ENCODE measurements around the gene SLC25A25. TPM values are rescaled to one million over a fixed set of nuclear protein-coding genes. Genes with fewer than 3 reads are reported as not detected.
"Not testable (repeated sequence)": the region's sequence is repeated elsewhere in the genome, so short reads cannot be mapped to it uniquely, and the experiment has no call there.

The SLC25A25 gene
- total RNA-seq, 1 donor: 30.6 TPM

DNA sequence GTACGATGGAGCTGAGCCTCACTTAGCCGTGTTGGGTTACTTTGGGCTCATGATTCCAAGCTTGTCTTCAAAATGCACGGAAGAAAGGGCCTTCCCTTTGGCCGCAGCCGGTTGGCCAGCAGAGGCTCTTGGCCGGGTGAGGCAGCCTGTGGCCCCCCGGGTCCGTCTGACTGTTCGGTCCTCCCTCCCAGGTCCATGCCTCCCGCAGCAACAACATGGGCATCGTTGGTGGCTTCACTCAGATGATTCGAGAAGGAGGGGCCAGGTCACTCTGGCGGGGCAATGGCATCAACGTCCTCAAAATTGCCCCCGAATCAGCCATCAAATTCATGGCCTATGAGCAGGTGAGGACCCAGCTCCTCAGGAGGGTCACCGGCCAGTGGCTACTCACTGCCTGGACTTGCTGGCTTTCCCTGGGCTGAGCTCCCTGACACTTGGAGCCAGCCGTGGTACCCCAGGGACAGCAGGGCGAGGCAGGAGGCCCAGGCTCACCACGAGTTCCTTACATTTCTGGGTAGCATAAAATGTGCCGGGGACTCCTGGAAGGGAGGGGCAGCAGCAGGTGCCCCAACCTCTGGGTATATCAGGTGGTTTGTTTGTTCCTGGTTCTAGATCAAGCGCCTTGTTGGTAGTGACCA lies 37.6 kb downstream of the SLC25A25 start:
- peaks cover 8% of the 10 kb centered on the region for H3K4me1 ChIP-seq (ENCODE audit: insufficient read depth, low read length)
- no peaks in the 10 kb centered on the region for H3K9me3 ChIP-seq (ENCODE audit: low read depth, low read length)
- H3K27me3 ChIP-seq (ENCODE audit: insufficient read depth, low read length): no peaks in the 10 kb centered on the region
- H3K4me3 ChIP-seq (ENCODE audit: low read length): no peak overlapping the region

DNA sequence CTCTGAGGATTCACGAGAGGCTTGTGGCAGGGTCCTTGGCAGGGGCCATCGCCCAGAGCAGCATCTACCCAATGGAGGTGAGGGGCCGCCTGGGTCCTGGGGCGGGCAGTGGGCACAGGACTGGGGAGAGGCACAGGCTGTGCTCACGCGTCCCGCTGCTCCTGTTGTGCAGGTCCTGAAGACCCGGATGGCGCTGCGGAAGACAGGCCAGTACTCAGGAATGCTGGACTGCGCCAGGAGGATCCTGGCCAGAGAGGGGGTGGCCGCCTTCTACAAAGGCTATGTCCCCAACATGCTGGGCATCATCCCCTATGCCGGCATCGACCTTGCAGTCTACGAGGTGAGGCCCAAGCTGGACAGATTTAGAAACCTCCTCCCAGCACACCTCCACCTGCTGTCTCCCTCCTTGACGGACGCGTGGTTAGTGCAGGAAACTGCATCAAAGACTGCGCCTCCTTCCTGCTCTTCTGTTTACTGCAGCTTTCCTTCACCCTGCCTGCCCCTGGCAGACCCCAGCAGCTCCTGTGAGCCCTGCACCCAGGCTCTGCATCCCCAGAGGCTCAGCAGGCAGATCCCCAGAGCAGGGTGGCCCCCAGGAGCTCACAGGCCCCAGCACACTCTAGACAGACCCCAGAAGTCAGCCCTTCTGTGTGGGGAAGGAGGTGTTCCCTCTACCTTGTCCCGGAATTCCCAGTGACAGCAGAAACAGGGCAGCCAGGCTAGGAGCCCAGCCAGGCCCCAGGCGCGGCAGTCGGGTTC lies 38.3 kb downstream of the SLC25A25 start:
- Histone ChIP-seq H3K9me3 (ENCODE audit: low read depth, low read length) (no peaks in the 10 kb centered on the region), H3K27me3 (ENCODE audit: insufficient read depth, low read length) (no peaks in the 10 kb centered on the region), H3K4me3 (ENCODE audit: low read length) (no peak overlapping the region), H3K4me1 (ENCODE audit: insufficient read depth, low read length) (peaks cover 8% of the 10 kb centered on the region)

DNA sequence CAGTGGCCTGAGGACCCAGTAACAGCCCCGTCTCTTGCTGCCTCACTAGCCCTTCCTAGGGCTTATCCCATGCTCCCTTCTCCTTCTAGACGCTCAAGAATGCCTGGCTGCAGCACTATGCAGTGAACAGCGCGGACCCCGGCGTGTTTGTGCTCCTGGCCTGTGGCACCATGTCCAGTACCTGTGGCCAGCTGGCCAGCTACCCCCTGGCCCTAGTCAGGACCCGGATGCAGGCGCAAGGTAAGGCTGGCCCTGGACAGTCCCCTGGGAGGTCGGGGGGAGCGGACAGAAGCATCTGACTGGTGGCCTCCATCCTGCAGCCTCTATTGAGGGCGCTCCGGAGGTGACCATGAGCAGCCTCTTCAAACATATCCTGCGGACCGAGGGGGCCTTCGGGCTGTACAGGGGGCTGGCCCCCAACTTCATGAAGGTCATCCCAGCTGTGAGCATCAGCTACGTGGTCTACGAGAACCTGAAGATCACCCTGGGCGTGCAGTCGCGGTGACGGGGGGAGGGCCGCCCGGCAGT lies 39.0 kb downstream of the SLC25A25 start:
- H3K4me1 ChIP-seq (ENCODE audit: insufficient read depth, low read length): peaks cover 8% of the 10 kb centered on the region
- no peaks in the 10 kb centered on the region for H3K9me3 ChIP-seq (ENCODE audit: low read depth, low read length)
- no peak overlapping the region for H3K4me3 ChIP-seq (ENCODE audit: low read length)
- no peaks in the 10 kb centered on the region for H3K27me3 ChIP-seq (ENCODE audit: insufficient read depth, low read length)

- Histone ChIP-seq H3K4me1 (ENCODE audit: insufficient read depth, low read length) (peaks cover 7% of the 10 kb centered on the region), H3K27me3 (ENCODE audit: insufficient read depth, low read length) (no peaks in the 10 kb centered on the region), H3K9me3 (ENCODE audit: low read depth, low read length) (no peaks in the 10 kb centered on the region), H3K4me3 (ENCODE audit: low read length) (no peak overlapping the region)
These were observed 39.6 kb downstream of the SLC25A25 start for GRCh38 chr9:128107468-128108268.

DNA sequence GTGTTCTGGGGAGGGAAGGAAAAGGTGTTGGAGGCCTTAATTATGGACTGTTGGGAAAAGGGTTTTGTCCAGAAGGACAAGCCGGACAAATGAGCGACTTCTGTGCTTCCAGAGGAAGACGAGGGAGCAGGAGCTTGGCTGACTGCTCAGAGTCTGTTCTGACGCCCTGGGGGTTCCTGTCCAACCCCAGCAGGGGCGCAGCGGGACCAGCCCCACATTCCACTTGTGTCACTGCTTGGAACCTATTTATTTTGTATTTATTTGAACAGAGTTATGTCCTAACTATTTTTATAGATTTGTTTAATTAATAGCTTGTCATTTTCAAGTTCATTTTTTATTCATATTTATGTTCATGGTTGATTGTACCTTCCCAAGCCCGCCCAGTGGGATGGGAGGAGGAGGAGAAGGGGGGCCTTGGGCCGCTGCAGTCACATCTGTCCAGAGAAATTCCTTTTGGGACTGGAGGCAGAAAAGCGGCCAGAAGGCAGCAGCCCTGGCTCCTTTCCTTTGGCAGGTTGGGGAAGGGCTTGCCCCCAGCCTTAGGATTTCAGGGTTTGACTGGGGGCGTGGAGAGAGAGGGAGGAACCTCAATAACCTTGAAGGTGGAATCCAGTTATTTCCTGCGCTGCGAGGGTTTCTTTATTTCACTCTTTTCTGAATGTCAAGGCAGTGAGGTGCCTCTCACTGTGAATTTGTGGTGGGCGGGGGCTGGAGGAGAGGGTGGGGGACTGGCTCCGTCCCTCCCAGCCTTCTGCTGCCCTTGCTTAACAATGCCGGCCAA lies 40.4 kb downstream of the SLC25A25 start:
- H3K4me3 ChIP-seq (ENCODE audit: low read length): no peak overlapping the region
- H3K27me3 ChIP-seq (ENCODE audit: insufficient read depth, low read length): no peaks in the 10 kb centered on the region
- no peaks in the 10 kb centered on the region for H3K9me3 ChIP-seq (ENCODE audit: low read depth, low read length)
- H3K4me1 ChIP-seq (ENCODE audit: insufficient read depth, low read length): no peaks in the 10 kb centered on the region

GRCh38 chr9:128109050-128109709 lies 41.1 kb downstream of the SLC25A25 start:
- Histone ChIP-seq H3K4me1 (ENCODE audit: insufficient read depth, low read length) (no peaks in the 10 kb centered on the region), H3K4me3 (ENCODE audit: low read length) (no peak overlapping the region), H3K27me3 (ENCODE audit: insufficient read depth, low read length) (no peaks in the 10 kb centered on the region), H3K9me3 (ENCODE audit: low read depth, low read length) (no peaks in the 10 kb centered on the region)

- not testable (repeated sequence) for H3K4me3 ChIP-seq (ENCODE audit: low read length); H3K27me3 ChIP-seq (ENCODE audit: insufficient read depth, low read length); H3K9me3 ChIP-seq (ENCODE audit: low read depth, low read length)
- H3K4me1 ChIP-seq (ENCODE audit: insufficient read depth, low read length): peaks cover 20% of the 10 kb centered on the region
These were observed 43.7 kb downstream of the SLC25A25 start for GRCh38 chr9:128111726-128112125.

DNA sequence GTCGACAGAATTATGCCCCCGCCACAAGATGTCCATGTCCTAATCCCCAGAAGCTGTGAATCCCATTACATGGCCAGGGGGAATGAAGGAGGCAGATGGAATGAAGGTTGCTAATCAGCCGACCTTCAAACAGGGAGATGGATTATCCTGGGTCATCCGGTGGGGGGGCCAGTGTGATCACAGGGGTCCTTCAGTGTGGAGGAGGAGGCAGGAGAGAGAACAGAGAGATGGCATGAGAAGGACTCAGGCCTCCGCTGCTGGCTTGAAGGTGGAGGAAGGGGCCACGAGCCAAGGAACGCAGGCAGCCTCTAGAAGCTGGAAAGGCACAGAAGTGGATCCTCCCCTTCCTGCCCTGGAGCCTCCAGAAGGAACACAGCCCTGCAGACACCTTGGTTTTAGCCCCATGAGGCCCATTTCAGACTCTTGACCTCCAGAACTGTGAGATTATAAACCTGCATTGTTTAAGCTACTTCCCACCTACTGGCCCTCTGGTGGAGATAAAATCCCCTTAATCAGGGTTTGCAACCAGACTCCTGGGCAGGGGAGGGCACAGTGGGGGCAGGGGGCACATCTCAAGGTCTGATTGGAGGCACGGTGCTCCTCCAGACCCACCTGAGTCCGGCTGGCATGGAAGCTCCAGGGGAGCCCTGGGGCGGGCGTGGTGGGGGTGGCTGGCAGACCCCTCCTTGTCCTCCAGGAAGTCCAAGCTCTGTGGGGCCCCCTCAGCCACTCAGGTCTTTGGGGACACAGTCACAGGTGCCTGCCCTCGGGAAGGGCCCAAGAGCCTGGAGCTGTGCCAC lies 45.7 kb downstream of the SLC25A25 start:
- Histone ChIP-seq H3K9me3 (ENCODE audit: low read depth, low read length) (no peaks in the 10 kb centered on the region), H3K4me1 (ENCODE audit: insufficient read depth, low read length) (peaks cover 31% of the 10 kb centered on the region), H3K27me3 (ENCODE audit: insufficient read depth, low read length) (no peaks in the 10 kb centered on the region), H3K4me3 (ENCODE audit: low read length) (no peak overlapping the region)

GRCh38 chr9:128114326-128115186 lies 46.5 kb downstream of the SLC25A25 start:
- H3K4me1 ChIP-seq (ENCODE audit: insufficient read depth, low read length): peaks cover 31% of the 10 kb centered on the region
- H3K9me3 ChIP-seq (ENCODE audit: low read depth, low read length): no peaks in the 10 kb centered on the region
- no peak overlapping the region for H3K4me3 ChIP-seq (ENCODE audit: low read length)
- no peaks in the 10 kb centered on the region for H3K27me3 ChIP-seq (ENCODE audit: insufficient read depth, low read length)

DNA sequence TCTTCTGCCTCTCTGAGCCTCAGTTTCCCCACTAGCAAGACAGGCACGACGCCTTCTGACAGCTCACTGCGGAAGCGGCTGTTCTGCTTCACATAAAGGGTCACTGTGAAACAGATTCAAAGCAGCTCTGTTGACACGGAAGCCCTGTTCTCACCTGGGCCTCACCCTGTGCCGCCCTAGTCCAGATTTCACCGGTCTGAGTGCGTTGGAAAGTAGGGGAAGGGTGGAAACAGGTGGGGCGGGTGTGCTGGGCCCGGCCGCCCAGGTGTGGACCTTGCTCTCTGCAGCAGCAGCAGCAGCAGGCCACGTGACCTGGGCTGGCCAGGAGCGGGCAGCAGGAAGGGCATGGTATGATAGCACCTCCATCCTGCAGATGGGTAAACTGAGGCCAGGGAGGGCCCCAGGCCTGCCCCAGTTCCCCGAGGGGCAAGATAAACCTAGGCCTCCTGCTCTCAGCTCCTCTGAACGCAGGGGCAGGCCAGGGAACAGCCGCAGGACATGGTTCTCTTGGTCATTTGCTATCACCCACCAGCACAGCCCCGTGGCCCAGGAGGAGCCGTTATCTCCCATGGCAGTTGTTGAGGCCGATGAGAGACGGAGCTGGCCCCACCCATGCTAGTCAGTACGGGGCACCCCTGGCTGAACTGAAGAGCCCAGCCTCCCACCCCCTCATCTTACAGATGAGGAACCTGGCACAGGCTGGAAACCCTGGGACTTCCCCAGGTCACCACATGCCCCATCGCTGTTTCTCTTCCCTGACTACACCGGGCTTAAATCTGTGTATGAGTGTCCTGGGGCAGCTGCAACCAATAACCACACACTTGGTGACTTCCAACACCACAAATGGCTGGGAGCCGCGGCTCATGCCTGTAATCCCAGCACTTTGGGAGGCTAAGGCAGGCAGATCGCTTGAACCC lies 47.4 kb downstream of the SLC25A25 start:
- H3K4me3 ChIP-seq (ENCODE audit: low read length): no peak overlapping the region
- H3K9me3 ChIP-seq (ENCODE audit: low read depth, low read length): no peaks in the 10 kb centered on the region
- no peaks in the 10 kb centered on the region for H3K27me3 ChIP-seq (ENCODE audit: insufficient read depth, low read length)
- peaks cover 31% of the 10 kb centered on the region for H3K4me1 ChIP-seq (ENCODE audit: insufficient read depth, low read length)

- Histone ChIP-seq H3K4me3 (ENCODE audit: low read length) (no peak overlapping the region), H3K9me3 (ENCODE audit: low read depth, low read length) (no peaks in the 10 kb centered on the region)
These were observed 48.4 kb downstream of the SLC25A25 start for GRCh38 chr9:128116104-128117083.

More at GRCh38 chr9:128116104-128117083, 48.4 kb downstream of the SLC25A25 start:
- Histone ChIP-seq H3K4me1 (ENCODE audit: insufficient read depth, low read length) (peaks cover 31% of the 10 kb centered on the region), H3K27me3 (ENCODE audit: insufficient read depth, low read length) (no peaks in the 10 kb centered on the region)
